Measurements from ENCODE around the gene SLC38A3.

Gene SLC38A3

GRCh38 chr3:50204804-50205412 is at the start of gene SLC38A3:
Gene SLC38A3, plus strand, starts transcription at chr3:50205271. Its CDS starts 8,929 bp downstream, at chr3:50214200.
- DNase-seq: no peak

- no peak for DNase-seq
Observed at GRCh38 chr3:50155491-50155878, 49.6 kb upstream of the SLC38A3 start.

- DNase-seq: no peak
Observed at GRCh38 chr3:50155891-50156290, 49.2 kb upstream of the SLC38A3 start.

- no peak for DNase-seq
Observed at GRCh38 chr3:50156549-50157493, 48.2 kb upstream of the SLC38A3 start.

GRCh38 chr3:50157827-50158529 is 47.1 kb upstream of the SLC38A3 start:
- no peak for DNase-seq

- no peak for DNase-seq
Observed at GRCh38 chr3:50158530-50159146, 46.4 kb upstream of the SLC38A3 start.

- no peak for DNase-seq
Observed at GRCh38 chr3:50160561-50160983, 44.5 kb upstream of the SLC38A3 start.

GRCh38 chr3:50161320-50161719 is 43.8 kb upstream of the SLC38A3 start:
- no peak for DNase-seq

GRCh38 chr3:50162034-50162883 is 42.8 kb upstream of the SLC38A3 start:
- DNase-seq: no peak

GRCh38 chr3:50163572-50164455 is 41.3 kb upstream of the SLC38A3 start:
- no peak for DNase-seq

- no peak for DNase-seq
Observed at GRCh38 chr3:50164481-50164880, 40.6 kb upstream of the SLC38A3 start.

GRCh38 chr3:50164984-50165909 is 39.8 kb upstream of the SLC38A3 start:
- no peak for DNase-seq

- no peak for DNase-seq
Observed at GRCh38 chr3:50165910-50166538, 39.0 kb upstream of the SLC38A3 start.

- DNase-seq: no peak
Observed at GRCh38 chr3:50166620-50167019, 38.5 kb upstream of the SLC38A3 start.

GRCh38 chr3:50167069-50167840 is 37.8 kb upstream of the SLC38A3 start:
- DNase-seq: no peak

- DNase-seq: no peak
Observed at GRCh38 chr3:50167841-50168209, 37.2 kb upstream of the SLC38A3 start.

- no peak for DNase-seq
Observed at GRCh38 chr3:50168388-50168787, 36.7 kb upstream of the SLC38A3 start.

- DNase-seq: no peak
Observed at GRCh38 chr3:50168791-50169190, 36.3 kb upstream of the SLC38A3 start.

All from CD4-positive, alpha-beta T cell treated with Interleukin-21 for 1 hour (primary cell).